Caco-2 (cell line): Measurements from ENCODE around the gene ABCC1. TPM values are rescaled to one million over a fixed set of nuclear protein-coding genes. Genes with fewer than 3 reads are reported as not detected.

Source experiments
- BruUV-seq: library from RNA; stranded (reverse); fragments of 400-500 nt; replicated peaks from 2 replicates; lab custom pipeline; 2021; lab: Mats Ljungman, UMichigan
- CTCF ChIA-PET: fragments of 300-600 bp; sonication (Branson Sonifier 250); formaldehyde crosslinking; loops from one replicate; lab custom pipeline; 2022; ENCODE audit warnings: antibody characterized with exemption; lab: Charles Lee
- POLR2A ChIA-PET: fragments of 300-600 bp; sonication (Branson Sonifier 250); formaldehyde crosslinking; loops from one replicate; lab custom pipeline; 2022; ENCODE audit warnings: antibody characterized with exemption; lab: Charles Lee
- DNase-seq, 2 experiments: peaks; one replicate each; pipeline versions ENCODE4 v3.0.0 to v3.0.0-alpha.2; 2020 to 2022
- H3K27me3 ChIP-seq: replicated peaks from 2 replicates; pipeline ENCODE4 v1.6.0; 2011; ENCODE audit warnings: low read length; ENCODE audit not compliant: control insufficient read depth, insufficient read depth
- H3K36me3 ChIP-seq: 2 replicates; pipeline ENCODE4 v1.5.1; 2011; ENCODE audit warnings: low read length; ENCODE audit not compliant: control insufficient read depth, insufficient read depth
- H3K4me1 ChIP-seq: fragments of 250-450 bp; sonication (Bioruptor Pico); 2 replicates; pipeline ENCODE4 v1.5.1; 2020; ENCODE audit warnings: mild to moderate bottlenecking
- H3K4me3 ChIP-seq: 2 replicates; pipeline ENCODE4 v1.5.1; 2011; ENCODE audit warnings: low read depth, mild to moderate bottlenecking, control low read depth, low read length
- H3K9me3 ChIP-seq: fragments of 250-450 bp; sonication (Bioruptor Pico); 2 replicates; pipeline ENCODE4 v1.5.1; 2020; ENCODE audit warnings: mild to moderate bottlenecking, moderate library complexity
- H3K27ac Mint-ChIP-seq: one replicate; pipeline ENCODE4 v1.8.0; 2022; ENCODE audit warnings: mixed read lengths; ENCODE audit not compliant: unreplicated experiment
- H3K27me3 Mint-ChIP-seq: one replicate; pipeline ENCODE4 v1.8.0; 2022; ENCODE audit warnings: mixed read lengths; ENCODE audit not compliant: insufficient read depth, unreplicated experiment
- H3K36me3 Mint-ChIP-seq: one replicate; pipeline ENCODE4 v1.8.0; 2022; ENCODE audit warnings: mild to moderate bottlenecking, mixed read lengths; ENCODE audit not compliant: insufficient read depth, unreplicated experiment
- H3K4me1 Mint-ChIP-seq: one replicate; pipeline ENCODE4 v1.8.0; 2022; ENCODE audit warnings: low read depth, mixed read lengths; ENCODE audit not compliant: unreplicated experiment
- H3K4me3 Mint-ChIP-seq: one replicate; pipeline ENCODE4 v1.8.0; 2022; ENCODE audit warnings: mild to moderate bottlenecking, moderate library complexity, mixed read lengths; ENCODE audit not compliant: unreplicated experiment
- H3K9me3 Mint-ChIP-seq: one replicate; pipeline ENCODE4 v1.8.0; 2022; ENCODE audit warnings: mixed read lengths; ENCODE audit not compliant: unreplicated experiment
- intact Hi-C: fragments of 100-400 bp; cut with micrococcal nuclease; formaldehyde crosslinking; loops from one replicate; pipeline ENCODE4 v1.10.0; 2022; ENCODE audit not compliant: unreplicated experiment
- total RNA-seq: library from RNA; stranded (reverse); gene quantifications from 2 replicates; pipeline ENCODE4 v1.2.3, GENCODE V29; 2022
- TF ChIP-seq, protein P1 (sequence below), 2 experiments: fragments of 200-600 bp in 1 of 2; IDR thresholded peaks; 1 replicate in 1 of 2; 2 replicates in 1 of 2; pipeline versions ENCODE4 v1.5.1 to v1.8.0; 2011 to 2022; ENCODE audit warnings: antibody characterized with exemption in 1 of 2, control low read depth in 1 of 2, inconsistent platforms in 1 of 2, low read depth in 1 of 2, low read length in 1 of 2, mild to moderate bottlenecking in 1 of 2, moderate library complexity in 1 of 2; ENCODE audit not compliant: insufficient read depth in 1 of 2, severe bottlenecking in 1 of 2, unreplicated experiment in 1 of 2

ABCC1 gene
- total RNA-seq, 1 experiment from 2014 or later = 22.3 TPM

GRCh38 chr16:16028311-16028999 is 79.0 kb downstream of the ABCC1 start:
- DNase-seq = no peak
- TF ChIP-seq, protein P1, sequence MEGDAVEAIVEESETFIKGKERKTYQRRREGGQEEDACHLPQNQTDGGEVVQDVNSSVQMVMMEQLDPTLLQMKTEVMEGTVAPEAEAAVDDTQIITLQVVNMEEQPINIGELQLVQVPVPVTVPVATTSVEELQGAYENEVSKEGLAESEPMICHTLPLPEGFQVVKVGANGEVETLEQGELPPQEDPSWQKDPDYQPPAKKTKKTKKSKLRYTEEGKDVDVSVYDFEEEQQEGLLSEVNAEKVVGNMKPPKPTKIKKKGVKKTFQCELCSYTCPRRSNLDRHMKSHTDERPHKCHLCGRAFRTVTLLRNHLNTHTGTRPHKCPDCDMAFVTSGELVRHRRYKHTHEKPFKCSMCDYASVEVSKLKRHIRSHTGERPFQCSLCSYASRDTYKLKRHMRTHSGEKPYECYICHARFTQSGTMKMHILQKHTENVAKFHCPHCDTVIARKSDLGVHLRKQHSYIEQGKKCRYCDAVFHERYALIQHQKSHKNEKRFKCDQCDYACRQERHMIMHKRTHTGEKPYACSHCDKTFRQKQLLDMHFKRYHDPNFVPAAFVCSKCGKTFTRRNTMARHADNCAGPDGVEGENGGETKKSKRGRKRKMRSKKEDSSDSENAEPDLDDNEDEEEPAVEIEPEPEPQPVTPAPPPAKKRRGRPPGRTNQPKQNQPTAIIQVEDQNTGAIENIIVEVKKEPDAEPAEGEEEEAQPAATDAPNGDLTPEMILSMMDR (IDR thresholded peaks at IDR 0.05; ENCODE audit: insufficient read depth in 1 of 2, low read depth in 1 of 2, low read length in 1 of 2, severe bottlenecking in 1 of 2, unreplicated experiment in 1 of 2) = no peak
- no peak overlapping the region for H3K4me3 Mint-ChIP-seq
- Histone ChIP-seq H3K9me3 (no peaks in the 10 kb centered on the region), H3K4me3 (no peak overlapping the region), H3K36me3 (no peaks in the 10 kb centered on the region), H3K4me1 (no peaks in the 10 kb centered on the region), H3K27me3 (no peaks in the 10 kb centered on the region)
- intact Hi-C loops = no loop called here
- H3K4me1 Mint-ChIP-seq = no peaks in the 10 kb centered on the region
- H3K9me3 Mint-ChIP-seq = no peaks in the 10 kb centered on the region
- CTCF ChIA-PET = no interaction called here
- no TSS peak for BruUV-seq
- POLR2A ChIA-PET = no interaction called here
- no peaks in the 10 kb centered on the region for H3K36me3 Mint-ChIP-seq
- H3K27me3 Mint-ChIP-seq = no peaks in the 10 kb centered on the region
- no peak overlapping the region for H3K27ac Mint-ChIP-seq

DNA sequence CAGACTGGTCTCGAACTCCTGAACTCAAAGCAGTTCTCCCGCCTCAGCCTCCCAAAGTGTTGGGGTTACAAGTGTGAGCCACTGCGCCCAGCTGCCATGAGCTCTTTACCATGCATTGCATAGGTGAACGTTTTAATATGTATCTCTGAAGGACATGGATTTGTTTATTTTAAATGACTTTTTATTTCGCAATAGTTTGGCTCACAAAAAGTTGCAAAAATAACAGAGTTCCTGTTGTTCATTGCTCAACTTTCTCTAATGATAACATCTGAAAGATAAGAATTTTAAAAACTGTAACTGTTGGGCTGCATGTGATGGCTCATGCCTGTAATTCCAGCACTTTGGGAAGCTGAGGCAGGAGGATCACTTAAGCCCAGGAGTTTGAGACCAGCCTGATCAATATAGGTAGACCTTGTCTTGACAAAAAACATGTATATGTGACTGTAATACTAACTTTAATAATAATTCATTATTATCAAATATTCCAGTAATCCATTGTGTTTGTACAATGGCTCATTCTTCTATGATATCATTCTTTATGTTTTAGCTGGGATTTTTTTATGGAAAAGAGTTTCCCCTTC is 80.1 kb downstream of the ABCC1 start:
- ChIA-PET CTCF (interaction anchor here (0.7 kb wide), 1 partner anchor 102 kb away, joined by 3 read pairs; no protein-coding TSS in a partner anchor), POLR2A (no interaction called here)
- no peaks in the 10 kb centered on the region for H3K9me3 ChIP-seq
- TF ChIP-seq, protein P1 (IDR thresholded peaks at IDR 0.05; ENCODE audit: insufficient read depth in 1 of 2, low read depth in 1 of 2, low read length in 1 of 2, severe bottlenecking in 1 of 2, unreplicated experiment in 1 of 2) = no peak
- Mint-ChIP-seq H3K27me3 (no peaks in the 10 kb centered on the region), H3K4me3 (no peak overlapping the region), H3K27ac (no peak overlapping the region), H3K4me1 (no peaks in the 10 kb centered on the region), H3K36me3 (no peaks in the 10 kb centered on the region), H3K9me3 (no peaks in the 10 kb centered on the region)
- H3K4me3 ChIP-seq = no peak overlapping the region
- H3K4me1 ChIP-seq = no peaks in the 10 kb centered on the region
- DNase-seq = no peak
- no TSS peak for BruUV-seq
- H3K27me3 ChIP-seq = no peaks in the 10 kb centered on the region
- H3K36me3 ChIP-seq = no peaks in the 10 kb centered on the region
- intact Hi-C loops = no loop called here

DNA sequence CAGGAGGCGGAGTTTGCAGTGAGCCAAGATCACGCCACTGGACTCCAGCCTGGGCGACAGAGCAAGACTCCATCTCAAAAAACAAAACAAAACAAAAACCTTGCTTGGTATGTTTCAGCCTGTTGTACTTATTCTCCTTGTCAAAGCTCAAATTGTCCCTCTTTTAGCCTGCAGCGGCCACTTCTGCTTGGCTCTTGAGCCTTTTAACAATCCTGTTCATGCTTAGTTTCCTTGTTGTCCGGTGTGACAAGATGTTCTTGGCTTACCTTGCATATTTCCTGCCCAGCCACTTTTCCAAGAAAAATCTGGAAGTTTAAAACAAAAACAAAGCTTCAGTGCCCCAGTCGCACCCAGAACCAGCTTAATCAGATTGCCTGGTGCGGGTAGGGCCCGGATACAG is 81.0 kb downstream of the ABCC1 start:
- CTCF ChIA-PET = no interaction called here
- H3K36me3 Mint-ChIP-seq = no peaks in the 10 kb centered on the region
- no peaks in the 10 kb centered on the region for H3K9me3 ChIP-seq
- no peak for DNase-seq
- no peaks in the 10 kb centered on the region for H3K27me3 ChIP-seq
- H3K4me1 ChIP-seq = no peaks in the 10 kb centered on the region
- H3K4me3 Mint-ChIP-seq = no peak overlapping the region
- no peaks in the 10 kb centered on the region for H3K27me3 Mint-ChIP-seq
- H3K36me3 ChIP-seq = no peaks in the 10 kb centered on the region
- no peak overlapping the region for H3K27ac Mint-ChIP-seq
- H3K4me3 ChIP-seq = no peak overlapping the region
- POLR2A ChIA-PET = no interaction called here
- no peaks in the 10 kb centered on the region for H3K9me3 Mint-ChIP-seq
- no TSS peak for BruUV-seq
- intact Hi-C loops = no loop called here
- TF ChIP-seq, protein P1 (IDR thresholded peaks at IDR 0.05; ENCODE audit: insufficient read depth in 1 of 2, low read depth in 1 of 2, low read length in 1 of 2, severe bottlenecking in 1 of 2, unreplicated experiment in 1 of 2) = no peak
- H3K4me1 Mint-ChIP-seq = no peaks in the 10 kb centered on the region
